ENCODE results near the gene OTULIN.

DNA sequence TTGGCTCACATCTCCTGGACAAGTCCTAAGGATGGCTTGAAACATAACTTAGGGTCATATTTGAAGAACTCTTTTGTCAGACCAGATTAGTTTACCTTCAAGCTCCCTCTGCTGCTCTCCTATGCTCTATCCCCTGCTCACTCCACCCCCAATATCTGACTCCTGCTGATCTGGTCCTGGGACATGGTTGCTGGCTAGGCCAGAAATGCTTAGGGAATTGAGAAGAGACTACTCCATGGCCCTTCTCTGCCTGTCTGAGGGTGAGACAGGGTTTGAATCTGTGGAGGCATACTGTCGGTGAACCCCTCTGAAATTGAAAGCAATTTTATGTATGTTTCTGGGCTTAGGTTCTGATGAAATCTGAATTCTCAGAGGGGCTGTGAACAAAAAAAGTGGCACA, 3.3 kb downstream of the OTULIN start:
- TF ChIP-seq, protein P1, sequence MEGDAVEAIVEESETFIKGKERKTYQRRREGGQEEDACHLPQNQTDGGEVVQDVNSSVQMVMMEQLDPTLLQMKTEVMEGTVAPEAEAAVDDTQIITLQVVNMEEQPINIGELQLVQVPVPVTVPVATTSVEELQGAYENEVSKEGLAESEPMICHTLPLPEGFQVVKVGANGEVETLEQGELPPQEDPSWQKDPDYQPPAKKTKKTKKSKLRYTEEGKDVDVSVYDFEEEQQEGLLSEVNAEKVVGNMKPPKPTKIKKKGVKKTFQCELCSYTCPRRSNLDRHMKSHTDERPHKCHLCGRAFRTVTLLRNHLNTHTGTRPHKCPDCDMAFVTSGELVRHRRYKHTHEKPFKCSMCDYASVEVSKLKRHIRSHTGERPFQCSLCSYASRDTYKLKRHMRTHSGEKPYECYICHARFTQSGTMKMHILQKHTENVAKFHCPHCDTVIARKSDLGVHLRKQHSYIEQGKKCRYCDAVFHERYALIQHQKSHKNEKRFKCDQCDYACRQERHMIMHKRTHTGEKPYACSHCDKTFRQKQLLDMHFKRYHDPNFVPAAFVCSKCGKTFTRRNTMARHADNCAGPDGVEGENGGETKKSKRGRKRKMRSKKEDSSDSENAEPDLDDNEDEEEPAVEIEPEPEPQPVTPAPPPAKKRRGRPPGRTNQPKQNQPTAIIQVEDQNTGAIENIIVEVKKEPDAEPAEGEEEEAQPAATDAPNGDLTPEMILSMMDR (IDR thresholded peaks at IDR 0.05; ENCODE audit: low read length) = no peak
- no peak for TF ChIP-seq EZH2 (IDR thresholded peaks at IDR 0.05; ENCODE audit: borderline replicate concordance, low read length)
